Prostate gland (tissue), 2 donors: ENCODE results near the gene TRMU.

ENCODE experiments used
- CTCF ChIP-seq, 4 experiments: fragments of 200-600 bp in 2 of 4; fragments of 450-650 bp in 2 of 4; sonication (generic) in 2 of 4; IDR thresholded peaks; 1 replicate in 3 of 4; 2 replicates in 1 of 4; pipeline ENCODE4 v1.5.1; 2016 to 2019; ENCODE audit warnings: antibody characterized with exemption in 4 of 4, mild to moderate bottlenecking in 2 of 4, moderate library complexity in 2 of 4
- POLR2A ChIP-seq: fragments of 450-650 bp; IDR thresholded peaks from one replicate; pipeline ENCODE4 v1.6.1; 2016; ENCODE audit warnings: antibody characterized with exemption, mild to moderate bottlenecking

GRCh38 chr22:46382524-46382923 is 47.0 kb downstream of the TRMU start:
- TF ChIP-seq POLR2A: no peak
- no peak for TF ChIP-seq CTCF (IDR thresholded peaks at IDR 0.05)
